RWPE2 (cell line): ENCODE measurements around the gene USF3.

Experiments
- ATAC-seq: fragments of 200-7000 bp; cut with Tn5 transposase; 3 replicates; pipeline ENCODE4 v1.9.1; 2021; ENCODE audit warnings: low read depth
- DNase-seq: peaks from one replicate; pipeline ENCODE4 v3.0.0-alpha.2; 2020; ENCODE audit warnings: low spot score
- H3K27ac ChIP-seq: fragments of 450-650 bp; 2 replicates; pipeline ENCODE4 v1.5.1; 2017; ENCODE audit warnings: mild to moderate bottlenecking; ENCODE audit not compliant: poor library complexity, severe bottlenecking
- H3K27me3 ChIP-seq: fragments of 250-450 bp; sonication (Bioruptor Pico); 2 replicates; pipeline ENCODE4 v1.5.1; 2021; ENCODE audit warnings: mild to moderate bottlenecking, moderate library complexity; ENCODE audit not compliant: insufficient read depth, poor library complexity, severe bottlenecking
- H3K36me3 ChIP-seq: fragments of 250-450 bp; sonication (Bioruptor Pico); 2 replicates; pipeline ENCODE4 v1.5.1; 2020; ENCODE audit warnings: low read depth, mild to moderate bottlenecking, moderate library complexity
- H3K4me1 ChIP-seq: fragments of 250-450 bp; sonication (Bioruptor Pico); 2 replicates; pipeline ENCODE4 v1.5.1; 2021; ENCODE audit warnings: mild to moderate bottlenecking, moderate library complexity; ENCODE audit not compliant: insufficient read depth, poor library complexity, severe bottlenecking
- H3K4me3 ChIP-seq: fragments of 250-450 bp; sonication (Bioruptor Pico); 2 replicates; pipeline ENCODE4 v1.5.1; 2021; ENCODE audit warnings: mild to moderate bottlenecking, moderate library complexity; ENCODE audit not compliant: severe bottlenecking
- H3K9me3 ChIP-seq: fragments of 250-450 bp; sonication (Bioruptor Pico); 2 replicates; pipeline ENCODE4 v1.5.1; 2021; ENCODE audit warnings: mild to moderate bottlenecking, moderate library complexity; ENCODE audit not compliant: severe bottlenecking
- CTCF ChIP-seq: fragments of 450-650 bp; IDR thresholded peaks from one replicate; pipeline ENCODE4 v1.5.1; 2017; ENCODE audit warnings: mild to moderate bottlenecking, moderate library complexity; ENCODE audit not compliant: poor library complexity, severe bottlenecking

Gene USF3

GRCh38 chr3:113659996-113660395, 36.4 kb downstream of the USF3 start:
- Histone ChIP-seq H3K27ac (no peak overlapping the region), H3K36me3 (no peaks in the 10 kb centered on the region), H3K9me3 (no peaks in the 10 kb centered on the region), H3K4me3 (no peak overlapping the region), H3K4me1 (no peaks in the 10 kb centered on the region), H3K27me3 (no peaks in the 10 kb centered on the region)
- ATAC-seq (no peak), DNase-seq (no peak)
- no peak for TF ChIP-seq CTCF

- Histone ChIP-seq H3K9me3 (no peaks in the 10 kb centered on the region), H3K27me3 (no peaks in the 10 kb centered on the region), H3K36me3 (no peaks in the 10 kb centered on the region), H3K4me3 (no peak overlapping the region), H3K27ac (no peak overlapping the region), H3K4me1 (no peaks in the 10 kb centered on the region)
- no peak for DNase-seq
- no peak for ATAC-seq
- TF ChIP-seq CTCF: no peak
Observed at GRCh38 chr3:113659101-113659541, 37.3 kb downstream of the USF3 start.

- DNase-seq (no peak), ATAC-seq (no peak)
- no peak overlapping the region for H3K27ac ChIP-seq
- no peaks in the 10 kb centered on the region for H3K4me1 ChIP-seq
- H3K36me3 ChIP-seq: no peaks in the 10 kb centered on the region
- H3K4me3 ChIP-seq: no peak overlapping the region
- H3K9me3 ChIP-seq: no peaks in the 10 kb centered on the region
- TF ChIP-seq CTCF: no peak
- H3K27me3 ChIP-seq: no peaks in the 10 kb centered on the region
Observed at GRCh38 chr3:113658107-113658506, 38.3 kb downstream of the USF3 start.

- Histone ChIP-seq H3K4me3 (no peak overlapping the region), H3K27me3 (no peaks in the 10 kb centered on the region), H3K36me3 (no peaks in the 10 kb centered on the region), H3K4me1 (no peaks in the 10 kb centered on the region), H3K27ac (no peak overlapping the region), H3K9me3 (no peaks in the 10 kb centered on the region)
- DNase-seq: no peak
- no peak for TF ChIP-seq CTCF
- no peak for ATAC-seq
Observed at GRCh38 chr3:113654851-113655250, 41.6 kb downstream of the USF3 start.

- no peaks in the 10 kb centered on the region for H3K9me3 ChIP-seq
- DNase-seq: no peak
- ATAC-seq: no peak
- H3K36me3 ChIP-seq: no peaks in the 10 kb centered on the region
- H3K4me1 ChIP-seq: no peaks in the 10 kb centered on the region
- TF ChIP-seq CTCF: no peak
- no peaks in the 10 kb centered on the region for H3K27me3 ChIP-seq
- H3K4me3 ChIP-seq: no peak overlapping the region
- no peak overlapping the region for H3K27ac ChIP-seq
Observed at GRCh38 chr3:113654310-113654709, 42.1 kb downstream of the USF3 start.
